HG02610 (cell line): ENCODE measurements around the gene PTGFRN.
"Not testable (repeated sequence)": the region's sequence is repeated elsewhere in the genome, so short reads cannot be mapped to it uniquely, and the experiment has no call there.

Experiments
- ATAC-seq: cut with Tn5 transposase; IDR thresholded peaks from one replicate; pipeline ENCODE4 v1.9.1; 2021; ENCODE audit warnings: mild to moderate bottlenecking, moderate library complexity; ENCODE audit not compliant: unreplicated experiment

PTGFRN gene

DNA sequence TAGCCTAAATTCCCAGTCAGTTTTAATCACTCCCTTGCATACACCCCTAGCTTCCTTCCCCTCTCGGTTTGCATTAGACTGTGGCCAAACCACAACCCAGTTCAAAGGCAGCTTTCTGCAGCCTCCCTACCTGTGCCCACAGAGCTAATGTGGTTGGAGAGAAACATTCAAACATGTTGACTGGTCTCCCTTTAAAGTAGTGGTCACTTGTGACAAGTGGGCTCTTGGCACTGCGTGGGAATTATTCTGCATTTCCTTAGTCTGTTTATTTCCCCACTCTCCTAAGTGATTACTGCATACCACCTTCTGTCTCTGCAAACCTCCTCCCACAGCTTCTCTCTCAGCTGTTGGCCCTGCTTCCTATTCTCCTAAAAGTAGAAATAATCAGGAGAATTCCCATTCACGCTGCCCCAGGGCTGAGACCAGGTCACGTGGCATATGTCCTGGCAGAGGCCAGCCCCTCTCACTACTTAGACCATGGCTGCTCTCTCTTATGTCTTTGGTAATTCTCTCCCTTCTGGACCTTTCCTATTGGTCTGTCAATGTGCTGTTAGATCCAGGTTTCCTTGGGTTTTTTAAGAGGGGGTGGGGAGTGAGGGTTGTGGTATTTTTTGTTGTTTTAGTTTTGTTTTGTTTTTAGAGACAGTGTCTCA lies 53.4 kb downstream of the PTGFRN start:
- ATAC-seq: no peak

DNA sequence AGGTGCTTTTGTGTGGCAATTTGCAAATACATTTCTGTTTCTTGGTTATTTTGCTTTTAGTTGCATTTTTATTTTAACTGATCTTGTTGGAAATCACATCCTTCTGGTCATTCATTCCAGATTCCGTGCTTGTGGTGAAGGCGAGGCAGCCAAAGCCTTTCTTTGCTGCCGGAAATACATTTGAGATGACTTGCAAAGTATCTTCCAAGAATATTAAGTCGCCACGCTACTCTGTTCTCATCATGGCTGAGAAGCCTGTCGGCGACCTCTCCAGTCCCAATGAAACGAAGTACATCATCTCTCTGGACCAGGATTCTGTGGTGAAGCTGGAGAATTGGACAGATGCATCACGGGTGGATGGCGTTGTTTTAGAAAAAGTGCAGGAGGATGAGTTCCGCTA lies 57.1 kb downstream of the PTGFRN start:
- no peak for ATAC-seq

DNA sequence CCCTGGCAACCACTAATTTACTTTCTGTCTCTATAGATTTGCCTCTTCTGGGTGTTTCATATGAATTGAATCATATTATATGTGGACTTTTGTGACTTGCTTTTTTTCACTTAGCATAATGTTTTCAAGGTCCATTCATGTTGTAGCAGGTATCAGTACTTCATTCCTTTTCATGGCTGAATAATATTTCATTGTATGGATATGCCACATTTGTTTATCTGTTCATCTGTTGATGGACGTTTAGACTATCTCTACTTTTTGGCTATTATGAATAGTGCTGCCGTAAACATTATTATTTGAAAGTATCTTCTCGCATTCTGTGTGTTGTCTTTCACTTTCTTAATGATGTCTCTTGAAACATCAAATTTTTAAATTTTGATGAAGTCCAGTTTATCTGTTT lies 59.0 kb downstream of the PTGFRN start:
- no peak for ATAC-seq

DNA sequence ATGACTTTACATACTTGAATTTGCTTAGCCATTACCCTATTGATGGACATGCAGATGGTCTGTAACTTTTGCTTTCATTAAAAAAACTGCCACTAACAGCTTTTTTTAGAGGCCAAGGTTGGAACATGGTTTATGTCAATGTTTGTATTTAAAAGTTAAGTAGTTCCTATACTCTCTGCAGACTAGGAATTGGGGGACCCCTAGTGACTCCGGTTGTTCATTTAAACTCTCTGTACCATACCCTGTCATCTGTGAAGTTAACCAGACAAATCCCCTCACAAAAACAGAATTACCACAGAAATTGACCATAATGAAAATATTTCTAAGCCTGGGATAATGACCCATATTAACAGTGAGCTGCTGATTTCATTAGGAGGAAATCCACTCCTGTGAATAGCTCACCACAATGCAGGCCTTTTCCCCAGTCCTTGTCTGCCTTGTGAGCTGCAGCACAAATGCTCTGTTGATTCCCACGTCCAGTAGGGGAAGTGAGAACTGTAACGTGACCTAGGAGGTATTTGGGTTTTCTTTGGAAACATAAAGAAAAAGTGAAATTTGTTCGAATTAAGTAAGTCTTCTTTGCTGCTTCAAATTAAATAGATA lies 61.6 kb downstream of the PTGFRN start:
- ATAC-seq: no peak

DNA sequence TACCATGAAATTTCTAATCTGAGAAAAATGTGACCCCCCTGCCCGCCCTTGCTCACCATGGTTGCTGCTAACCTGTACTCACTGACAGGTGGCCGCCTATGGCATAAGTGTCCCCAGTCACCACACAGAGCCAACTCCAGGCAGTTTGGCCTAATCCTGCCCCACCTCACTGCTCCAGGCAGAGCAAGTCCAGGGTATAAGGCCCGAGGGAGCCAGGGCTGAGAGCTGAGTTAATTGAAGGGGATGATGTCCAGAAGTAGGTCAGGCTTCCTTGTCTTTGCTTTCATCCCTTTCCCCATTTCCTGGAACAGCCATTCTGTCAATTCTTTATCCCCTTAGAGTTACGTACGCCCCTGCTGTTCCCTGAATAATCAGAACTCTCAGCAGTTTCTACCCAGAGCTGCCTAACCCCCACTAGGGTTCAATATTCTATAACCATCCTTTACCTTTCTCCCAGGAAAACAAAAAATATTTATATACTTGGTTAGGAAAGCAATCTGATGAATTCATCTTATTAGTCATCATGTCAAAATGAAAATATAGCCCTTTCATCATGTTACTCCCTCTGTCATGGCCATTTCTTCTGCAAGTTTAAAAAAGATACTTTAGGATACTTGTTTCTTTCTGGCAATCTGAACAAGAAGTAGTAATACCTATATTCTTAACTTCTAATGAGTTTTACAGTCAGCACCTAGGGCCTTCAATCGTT lies 62.4 kb downstream of the PTGFRN start:
- no peak for ATAC-seq

DNA sequence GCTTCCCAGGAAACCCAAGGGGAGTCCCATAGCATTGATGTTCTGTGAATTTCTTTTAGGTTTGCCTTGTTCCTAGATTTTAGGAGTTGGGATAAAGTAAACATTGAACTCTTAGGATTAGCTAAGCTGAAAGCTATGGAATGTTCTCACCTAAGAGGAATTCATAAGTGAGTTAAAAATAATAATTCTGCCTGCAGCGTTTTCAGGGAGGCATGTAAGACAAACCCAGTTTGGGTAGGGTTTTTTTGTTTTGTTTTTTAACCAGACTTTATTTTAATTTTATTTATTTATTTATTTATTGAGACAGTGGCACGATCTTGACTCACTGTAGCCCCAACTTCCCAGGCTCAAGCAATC lies 62.9 kb downstream of the PTGFRN start:
- ATAC-seq: no peak

DNA sequence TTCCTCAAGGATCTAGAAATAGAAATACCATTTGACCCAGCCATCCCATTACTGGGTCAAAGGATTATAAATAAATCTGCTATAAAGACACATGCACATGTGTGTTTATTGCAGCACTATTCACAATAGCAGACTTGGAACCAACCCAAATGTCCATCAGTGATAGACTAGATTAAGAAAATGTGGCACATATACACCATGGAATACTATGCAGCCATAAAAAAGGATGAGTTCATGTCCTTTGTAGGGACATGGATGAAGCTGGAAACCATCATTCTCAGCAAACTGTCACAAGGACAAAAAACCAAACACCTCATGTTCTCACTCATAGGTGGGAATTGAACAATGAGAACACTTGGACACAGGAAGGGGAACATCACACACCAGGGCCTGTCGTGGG lies 70.6 kb downstream of the PTGFRN start:
- not testable (repeated sequence) for ATAC-seq

DNA sequence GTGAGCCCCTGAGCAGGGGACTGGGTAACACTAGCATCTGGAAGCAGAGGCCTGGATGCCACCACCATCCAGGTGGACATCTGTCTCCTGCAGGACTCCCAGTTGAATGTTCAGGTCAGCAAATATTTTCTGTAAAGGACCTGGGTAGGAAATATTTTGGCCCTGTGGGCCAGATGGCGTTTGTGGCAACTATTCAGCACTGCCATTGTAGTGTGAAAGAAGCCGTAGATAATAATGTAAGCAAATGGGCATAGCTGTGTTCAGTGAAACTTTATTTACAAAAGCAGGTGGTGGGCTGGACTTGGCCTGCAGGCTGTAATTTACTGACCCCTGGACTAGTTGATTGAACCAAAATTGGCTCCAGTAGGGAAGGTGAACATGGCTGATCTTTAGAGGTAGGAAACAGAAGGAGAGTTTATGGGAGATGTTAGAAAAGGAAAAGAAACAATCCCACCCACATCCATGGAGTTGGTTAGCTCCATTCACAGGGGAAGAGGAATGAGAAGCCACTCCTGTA lies 71.9 kb downstream of the PTGFRN start:
- ATAC-seq: no peak

DNA sequence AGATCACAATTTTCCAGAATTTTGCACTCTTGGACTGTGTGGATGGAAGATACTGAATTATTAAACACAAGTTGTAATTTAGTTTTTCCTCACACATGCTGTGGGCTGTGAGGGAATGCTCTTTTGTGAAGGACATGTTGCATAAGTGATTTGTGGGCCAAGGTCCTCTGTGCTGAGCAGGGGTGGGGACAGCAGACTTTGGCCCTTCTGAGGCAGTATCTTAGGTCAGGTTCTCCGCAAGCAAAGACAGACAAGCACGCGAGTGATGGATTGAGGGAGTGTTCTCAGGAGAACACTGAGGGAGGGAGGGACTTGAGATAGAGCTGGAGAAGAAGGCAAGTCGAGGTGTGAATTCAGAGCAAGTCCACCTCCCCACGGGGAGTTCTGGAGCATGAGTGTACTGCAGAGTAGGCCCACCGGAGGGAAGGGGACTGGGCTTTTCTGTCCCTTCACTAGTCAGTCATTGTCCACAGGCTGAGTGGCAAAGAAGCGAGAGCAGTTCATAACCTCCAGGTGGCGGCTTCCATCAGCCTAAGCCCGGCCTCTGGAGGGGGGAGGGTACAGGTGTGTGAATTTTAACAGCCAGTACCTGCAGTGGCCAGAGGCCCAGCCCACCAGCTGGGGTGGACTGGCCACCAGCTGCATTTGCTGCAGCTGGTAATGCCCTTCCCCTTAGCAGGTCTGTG lies 72.7 kb downstream of the PTGFRN start:
- no peak for ATAC-seq

DNA sequence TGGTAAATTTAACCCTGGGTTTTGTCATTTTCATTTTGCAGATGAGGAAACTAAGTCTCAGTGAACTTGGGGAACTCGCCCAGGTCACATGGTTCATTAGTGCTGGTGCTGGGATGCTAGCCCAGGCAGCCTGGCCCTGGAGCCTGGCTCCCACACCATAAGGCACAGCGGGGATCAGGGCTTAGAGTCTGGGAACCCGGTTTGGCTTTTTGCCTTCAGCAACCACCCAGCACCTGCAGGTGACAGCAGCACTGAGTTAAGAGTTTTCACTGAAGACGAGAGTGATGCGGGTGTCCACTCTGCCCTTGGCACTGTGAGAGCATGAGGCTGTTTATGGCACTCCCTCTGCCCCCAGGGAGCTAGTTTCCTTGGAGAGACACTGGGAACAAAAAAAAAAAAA lies 73.4 kb downstream of the PTGFRN start:
- ATAC-seq: no peak

DNA sequence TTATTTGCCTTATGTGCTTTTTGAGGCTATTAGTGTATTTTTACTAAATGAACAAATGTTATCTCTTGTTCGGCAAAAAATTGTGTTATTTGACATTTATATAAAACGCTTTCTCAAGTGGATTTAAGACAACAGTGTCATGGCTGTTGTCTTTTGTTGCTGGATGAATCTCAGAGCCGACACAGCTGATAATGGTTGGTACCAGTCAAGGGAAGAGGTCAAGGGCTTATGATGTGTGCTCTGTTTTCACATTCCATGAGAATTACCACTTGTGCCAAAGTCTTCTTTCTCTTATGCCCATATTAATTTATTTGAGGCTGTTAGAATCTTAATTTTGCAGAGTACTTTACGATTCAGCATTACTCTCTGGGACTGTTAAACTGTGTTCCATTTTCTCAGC lies 74.0 kb downstream of the PTGFRN start:
- ATAC-seq: no peak

DNA sequence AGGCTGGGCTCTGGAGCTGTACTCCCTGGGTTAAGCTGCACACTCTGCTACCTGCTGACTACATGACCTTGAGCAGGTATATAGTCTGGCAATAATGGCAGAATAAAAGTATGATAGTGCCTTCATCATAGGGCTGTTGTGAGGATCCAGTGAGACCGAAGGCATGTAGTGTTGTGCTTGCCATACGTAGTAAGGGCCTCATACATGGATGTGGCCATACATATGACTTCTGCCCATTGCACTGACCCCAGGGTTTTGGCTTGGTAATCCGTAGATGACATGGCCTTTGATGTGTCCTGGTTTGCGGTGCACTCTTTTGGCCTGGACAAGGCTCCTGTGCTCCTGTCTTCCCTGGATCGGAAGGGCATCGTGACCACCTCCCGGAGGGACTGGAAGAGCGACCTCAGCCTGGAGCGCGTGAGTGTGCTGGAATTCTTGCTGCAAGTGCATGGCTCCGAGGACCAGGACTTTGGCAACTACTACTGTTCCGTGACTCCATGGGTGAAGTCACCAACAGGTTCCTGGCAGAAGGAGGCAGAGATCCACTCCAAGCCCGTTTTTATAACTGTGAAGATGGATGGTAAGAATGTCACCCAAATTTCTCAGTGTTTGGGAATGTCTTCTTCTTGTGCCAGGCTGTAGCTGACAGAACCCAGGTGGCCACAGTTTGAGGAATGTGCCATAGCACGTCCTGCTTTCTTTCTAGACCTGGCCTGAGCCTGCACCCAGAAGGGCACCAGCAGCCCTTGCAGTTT lies 74.9 kb downstream of the PTGFRN start:
- ATAC-seq: no peak

DNA sequence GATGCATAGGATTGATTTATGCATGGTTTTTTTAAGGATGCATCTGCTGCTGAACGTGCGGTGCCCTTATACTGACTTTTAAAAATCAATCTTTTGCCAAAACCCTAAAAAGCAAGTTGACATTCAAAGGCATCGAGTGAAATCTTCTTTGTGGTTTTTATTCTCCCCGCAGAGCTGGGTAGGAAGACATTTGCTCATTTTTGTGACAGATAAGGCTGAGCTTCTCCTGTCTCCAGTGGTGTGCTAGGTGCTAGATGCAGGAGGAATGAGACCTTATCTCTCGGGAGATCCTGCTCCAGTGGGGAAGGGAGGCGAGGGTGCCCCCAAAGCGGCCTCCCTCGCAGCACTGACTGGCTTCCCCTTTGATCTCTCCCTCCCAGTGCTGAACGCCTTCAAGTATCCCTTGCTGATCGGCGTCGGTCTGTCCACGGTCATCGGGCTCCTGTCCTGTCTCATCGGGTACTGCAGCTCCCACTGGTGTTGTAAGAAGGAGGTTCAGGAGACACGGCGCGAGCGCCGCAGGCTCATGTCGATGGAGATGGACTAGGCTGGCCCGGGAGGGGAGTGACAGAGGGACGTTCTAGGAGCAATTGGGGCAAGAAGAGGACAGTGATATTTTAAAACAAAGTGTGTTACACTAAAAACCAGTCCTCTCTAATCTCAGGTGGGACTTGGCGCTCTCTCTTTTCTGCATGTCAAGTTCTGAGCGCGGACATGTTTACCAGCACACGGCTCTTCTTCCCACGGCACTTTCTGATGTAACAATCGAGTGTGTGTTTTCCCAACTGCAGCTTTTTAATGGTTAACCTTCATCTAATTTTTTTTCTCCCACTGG lies 76.9 kb downstream of the PTGFRN start:
- no peak for ATAC-seq

DNA sequence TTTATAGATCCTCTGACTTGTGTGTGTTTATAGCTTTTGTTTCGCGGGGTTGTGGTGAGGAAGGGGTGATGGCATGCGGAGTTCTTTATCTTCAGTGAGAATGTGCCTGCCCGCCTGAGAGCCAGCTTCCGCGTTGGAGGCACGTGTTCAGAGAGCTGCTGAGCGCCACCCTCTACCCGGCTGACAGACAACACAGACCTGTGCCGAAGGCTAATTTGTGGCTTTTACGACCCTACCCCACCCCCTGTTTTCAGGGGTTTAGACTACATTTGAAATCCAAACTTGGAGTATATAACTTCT lies 77.5 kb downstream of the PTGFRN start:
- no peak for ATAC-seq

DNA sequence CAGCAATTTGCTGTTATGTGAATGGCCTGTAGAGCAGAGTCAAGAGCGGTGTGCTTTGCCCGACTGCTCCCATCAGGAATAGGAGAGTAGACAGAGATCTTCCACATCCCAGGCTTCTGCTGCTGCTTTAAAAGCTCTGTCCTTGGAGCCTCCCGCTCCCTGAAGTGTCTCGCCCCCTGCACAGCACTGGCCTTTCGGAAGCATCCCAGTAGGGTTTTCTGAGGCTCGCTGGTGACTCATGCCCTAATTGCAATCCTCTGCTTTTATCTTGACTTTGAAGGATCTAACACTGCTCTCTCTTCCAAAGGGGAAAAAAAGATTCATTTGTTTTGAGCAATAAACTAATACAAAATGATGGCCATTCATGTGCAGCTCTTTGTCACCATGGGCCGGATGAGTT lies 78.5 kb downstream of the PTGFRN start:
- no peak for ATAC-seq

DNA sequence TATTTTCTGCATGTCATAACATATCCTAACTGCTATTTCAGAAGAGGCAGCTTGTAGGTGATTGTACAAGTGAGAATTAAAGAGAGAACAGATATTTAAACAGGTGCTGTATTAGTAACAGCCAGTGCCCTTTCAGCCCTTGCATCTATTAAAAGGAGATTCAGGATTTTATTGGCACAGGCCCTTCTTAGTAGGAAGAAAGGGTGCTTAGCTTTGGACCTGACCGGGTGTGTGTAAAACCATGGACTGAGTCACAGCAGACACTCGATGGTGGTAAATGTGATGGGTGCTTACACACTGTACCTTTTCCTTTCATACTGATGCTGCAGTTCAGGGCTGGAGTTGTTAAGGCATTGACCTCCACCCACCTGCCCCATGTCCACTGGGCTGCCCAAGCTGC lies 79.2 kb downstream of the PTGFRN start:
- ATAC-seq: no peak

DNA sequence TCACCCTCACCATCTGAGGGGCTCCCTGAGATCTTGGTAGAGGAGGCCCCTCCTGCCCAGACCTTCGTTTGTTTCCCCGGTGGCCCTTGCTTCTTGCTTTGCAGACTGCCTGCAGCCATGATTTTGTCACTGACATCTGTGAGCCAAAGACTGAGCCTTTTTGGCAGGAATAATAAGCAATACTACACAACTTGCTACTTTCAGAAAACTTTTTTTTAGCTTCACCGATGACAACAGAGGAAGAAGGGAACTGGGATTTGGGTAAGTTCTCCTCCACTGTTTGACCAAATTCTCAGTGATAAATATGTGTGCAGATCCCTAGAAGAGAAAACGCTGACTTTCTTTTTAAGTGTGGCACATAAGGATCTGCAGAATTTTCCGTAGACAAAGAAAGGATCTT lies 80.1 kb downstream of the PTGFRN start:
- no peak for ATAC-seq

DNA sequence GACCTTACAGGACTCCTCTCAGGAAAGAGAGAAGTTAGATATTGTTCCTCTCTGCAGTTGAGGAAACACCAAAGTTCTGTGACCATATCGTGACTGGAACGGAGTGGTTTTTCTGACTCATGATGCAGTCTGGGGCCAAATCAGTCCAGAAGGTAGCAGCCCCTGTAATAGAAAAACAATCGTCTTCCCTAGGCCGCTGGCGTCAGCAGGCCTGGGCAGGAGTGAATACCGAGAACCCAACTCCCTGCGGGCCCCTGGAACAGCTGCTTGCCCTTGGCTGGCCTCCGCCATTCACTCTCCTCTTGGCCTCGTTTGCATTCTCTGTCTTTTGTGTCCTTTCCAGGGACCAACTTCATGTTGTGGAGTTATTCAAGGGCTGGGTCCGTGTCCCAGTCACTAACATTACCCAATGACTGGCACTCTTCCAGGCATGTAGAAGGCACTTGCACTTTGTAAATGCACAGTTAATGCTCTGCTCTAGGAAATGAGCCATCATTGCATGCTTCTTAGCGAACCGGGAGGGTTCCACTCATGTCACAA lies 81.0 kb downstream of the PTGFRN start:
- no peak for ATAC-seq

DNA sequence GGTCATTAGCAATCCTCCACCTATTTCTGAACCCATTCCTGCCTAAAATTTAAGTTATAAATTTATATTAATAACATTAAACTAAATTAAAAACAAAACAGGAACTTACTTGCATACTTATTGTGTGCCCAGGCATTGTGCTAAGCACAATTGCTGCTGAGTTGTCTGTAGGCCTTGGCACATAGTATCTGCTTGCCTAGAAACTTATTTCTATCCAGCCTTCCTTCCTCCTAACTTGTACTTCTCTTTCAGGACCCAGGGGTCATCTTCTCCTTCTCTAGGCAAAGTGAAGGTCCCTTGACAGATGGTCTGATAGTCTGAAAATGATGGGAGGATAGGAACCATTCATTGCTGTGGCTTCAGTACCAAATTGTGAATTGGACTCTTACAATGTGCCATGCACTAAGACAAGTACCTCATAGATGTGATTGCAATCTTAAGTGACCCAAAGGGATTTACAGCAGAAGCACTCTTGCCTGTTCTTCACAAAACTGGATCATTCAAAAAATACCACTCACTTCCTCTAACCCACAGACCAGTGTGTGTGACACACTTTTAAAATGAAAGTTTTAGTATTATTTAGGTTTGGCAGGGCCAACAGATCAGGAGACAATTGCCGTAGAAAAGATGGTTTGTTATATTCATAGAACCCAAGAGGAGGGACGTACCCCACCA lies 81.6 kb downstream of the PTGFRN start:
- ATAC-seq: no peak

DNA sequence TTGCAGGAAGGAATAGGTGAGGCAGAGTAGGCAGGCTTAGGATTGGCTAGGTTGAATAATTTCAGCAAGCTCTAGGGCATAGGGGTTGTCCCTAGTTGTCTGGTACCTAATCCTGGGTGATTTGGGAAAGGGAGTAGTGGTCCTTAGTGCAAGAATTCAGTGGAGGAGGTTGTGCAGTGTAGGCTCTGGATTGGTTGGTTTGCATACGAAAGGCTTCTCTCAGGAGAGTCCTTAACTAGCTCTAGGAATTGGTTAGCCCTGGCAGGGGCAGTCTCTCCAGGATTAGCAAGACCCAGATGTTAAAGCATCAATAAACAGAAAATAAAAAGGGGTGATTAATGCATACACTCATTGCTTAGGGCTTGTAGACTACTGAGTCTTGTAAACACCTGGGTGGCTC lies 82.2 kb downstream of the PTGFRN start:
- ATAC-seq: no peak
